Neural crest cell (in vitro differentiated cells): ENCODE data around the gene BRD3OS. TPM values are rescaled to one million over a fixed set of nuclear protein-coding genes. Genes with fewer than 3 reads are reported as not detected.
A peak's percentile ranks its signal among the peaks of the same experiment; 100 is the strongest.

ENCODE experiments used
- DNase-seq: peaks from one replicate; pipeline ENCODE4 v3.0.0; 2021; ENCODE audit warnings: low read depth, mixed read lengths, low spot score
- H3K27ac Mint-ChIP-seq: one replicate; pipeline ENCODE4 v1.8.0; 2021; ENCODE audit warnings: mild to moderate bottlenecking, mixed read lengths; ENCODE audit not compliant: unreplicated experiment
- H3K27me3 Mint-ChIP-seq: 2 replicates; pipeline ENCODE4 v1.8.0; 2021; ENCODE audit warnings: low read depth, mild to moderate bottlenecking, mixed read lengths
- H3K36me3 Mint-ChIP-seq: 2 replicates; pipeline ENCODE4 v1.8.0; 2021; ENCODE audit warnings: low read depth, mild to moderate bottlenecking, mixed read lengths
- H3K4me1 Mint-ChIP-seq: 2 replicates; pipeline ENCODE4 v1.8.0; 2021; ENCODE audit warnings: mixed read lengths
- H3K4me3 Mint-ChIP-seq: one replicate; pipeline ENCODE4 v1.8.0; 2021; ENCODE audit warnings: mild to moderate bottlenecking, mixed read lengths
- H3K9me3 Mint-ChIP-seq: 2 replicates; pipeline ENCODE4 v1.8.0; 2021; ENCODE audit warnings: mixed read lengths
- total RNA-seq: library from RNA; stranded (reverse); gene quantifications from 2 replicates; pipeline ENCODE4 v1.2.1, GENCODE V29; 2021
- TF ChIP-seq, protein P1 (sequence below): fragments of 200-600 bp; sonication (generic); conservative IDR thresholded peaks from 2 replicates; pipeline ENCODE4 v1.5.0; 2021; ENCODE audit warnings: antibody characterized with exemption, mild to moderate bottlenecking

The BRD3OS gene
- total RNA-seq, 1 donor from 2014 or later: 30.7 TPM

DNA sequence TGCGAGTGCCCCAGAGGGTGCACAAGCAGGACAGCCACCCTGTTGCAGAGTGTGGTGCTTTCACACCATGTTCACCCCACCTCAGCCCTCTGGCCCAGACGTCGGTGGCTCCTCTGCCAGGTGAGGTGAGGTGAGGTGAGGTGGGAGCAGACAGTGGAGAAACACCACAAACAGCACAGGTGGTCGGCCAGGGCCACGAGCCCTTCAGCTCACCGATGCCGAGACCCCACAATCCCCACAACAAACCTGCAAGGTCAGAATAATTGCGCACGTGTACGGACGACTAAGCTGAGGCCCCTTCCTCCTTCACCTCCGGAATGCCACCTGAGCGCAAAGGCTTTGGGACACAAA lies 32.0 kb downstream of the BRD3OS start:
- TF ChIP-seq, protein P1, sequence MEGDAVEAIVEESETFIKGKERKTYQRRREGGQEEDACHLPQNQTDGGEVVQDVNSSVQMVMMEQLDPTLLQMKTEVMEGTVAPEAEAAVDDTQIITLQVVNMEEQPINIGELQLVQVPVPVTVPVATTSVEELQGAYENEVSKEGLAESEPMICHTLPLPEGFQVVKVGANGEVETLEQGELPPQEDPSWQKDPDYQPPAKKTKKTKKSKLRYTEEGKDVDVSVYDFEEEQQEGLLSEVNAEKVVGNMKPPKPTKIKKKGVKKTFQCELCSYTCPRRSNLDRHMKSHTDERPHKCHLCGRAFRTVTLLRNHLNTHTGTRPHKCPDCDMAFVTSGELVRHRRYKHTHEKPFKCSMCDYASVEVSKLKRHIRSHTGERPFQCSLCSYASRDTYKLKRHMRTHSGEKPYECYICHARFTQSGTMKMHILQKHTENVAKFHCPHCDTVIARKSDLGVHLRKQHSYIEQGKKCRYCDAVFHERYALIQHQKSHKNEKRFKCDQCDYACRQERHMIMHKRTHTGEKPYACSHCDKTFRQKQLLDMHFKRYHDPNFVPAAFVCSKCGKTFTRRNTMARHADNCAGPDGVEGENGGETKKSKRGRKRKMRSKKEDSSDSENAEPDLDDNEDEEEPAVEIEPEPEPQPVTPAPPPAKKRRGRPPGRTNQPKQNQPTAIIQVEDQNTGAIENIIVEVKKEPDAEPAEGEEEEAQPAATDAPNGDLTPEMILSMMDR: no peak
- H3K36me3 Mint-ChIP-seq: no peaks in the 10 kb centered on the region
- no peaks in the 10 kb centered on the region for H3K9me3 Mint-ChIP-seq
- H3K4me1 Mint-ChIP-seq: peaks cover 21% of the 10 kb centered on the region
- peak overlapping the region; percentile 62 for H3K27ac Mint-ChIP-seq
- no peaks in the 10 kb centered on the region for H3K27me3 Mint-ChIP-seq
- no peak overlapping the region for H3K4me3 Mint-ChIP-seq
- DNase-seq: no peak

DNA sequence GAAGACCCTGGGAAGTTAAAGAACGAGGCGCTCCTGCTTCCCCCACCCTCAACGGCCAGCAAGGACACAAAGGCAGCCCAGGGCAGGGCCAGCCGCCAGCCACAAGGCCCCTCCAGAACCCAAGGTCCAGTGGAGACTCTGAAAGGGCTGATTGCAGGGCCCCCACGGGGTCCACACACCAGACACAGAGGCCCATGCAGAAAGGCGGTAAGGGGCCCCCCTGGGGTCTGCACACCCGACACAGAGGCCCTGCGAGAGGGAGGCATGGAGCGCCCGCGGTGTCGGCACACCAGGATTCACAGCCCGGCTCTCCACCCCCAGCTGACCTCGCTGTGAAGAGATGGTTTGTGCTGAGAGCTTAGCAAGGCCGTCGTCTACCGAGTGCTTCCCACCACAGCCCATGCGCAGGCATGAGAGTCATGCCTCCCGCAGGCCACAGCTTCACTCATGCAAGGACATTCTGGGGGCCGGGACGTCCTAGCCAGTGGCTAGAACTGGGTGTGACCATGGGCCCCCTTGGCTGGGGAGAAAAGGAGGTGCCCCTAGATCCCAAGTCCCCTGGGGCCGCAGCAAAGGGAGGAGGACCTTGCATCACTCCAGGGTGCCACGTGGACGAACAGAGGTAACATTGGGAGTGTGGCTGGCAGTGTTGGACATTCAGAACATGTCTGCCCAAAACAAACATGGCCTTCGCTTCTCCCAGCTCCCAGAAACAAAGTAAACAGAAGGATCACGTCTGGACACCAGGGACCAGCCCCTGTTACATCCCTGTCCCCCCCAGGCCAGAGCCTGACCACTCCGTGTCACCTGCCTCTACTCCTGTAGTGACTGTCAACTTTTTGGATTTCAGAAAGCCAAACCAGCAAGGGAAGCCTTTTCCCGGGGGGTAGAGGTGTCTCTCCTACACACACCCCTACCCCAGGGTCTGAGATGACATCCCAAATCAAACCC lies 32.7 kb downstream of the BRD3OS start:
- H3K27ac Mint-ChIP-seq: peak overlapping the region; percentile 62
- no peaks in the 10 kb centered on the region for H3K9me3 Mint-ChIP-seq
- TF ChIP-seq, protein P1: no peak
- H3K27me3 Mint-ChIP-seq: no peaks in the 10 kb centered on the region
- H3K36me3 Mint-ChIP-seq: no peaks in the 10 kb centered on the region
- no peak for DNase-seq
- H3K4me1 Mint-ChIP-seq: peaks cover 25% of the 10 kb centered on the region
- no peak overlapping the region for H3K4me3 Mint-ChIP-seq

DNA sequence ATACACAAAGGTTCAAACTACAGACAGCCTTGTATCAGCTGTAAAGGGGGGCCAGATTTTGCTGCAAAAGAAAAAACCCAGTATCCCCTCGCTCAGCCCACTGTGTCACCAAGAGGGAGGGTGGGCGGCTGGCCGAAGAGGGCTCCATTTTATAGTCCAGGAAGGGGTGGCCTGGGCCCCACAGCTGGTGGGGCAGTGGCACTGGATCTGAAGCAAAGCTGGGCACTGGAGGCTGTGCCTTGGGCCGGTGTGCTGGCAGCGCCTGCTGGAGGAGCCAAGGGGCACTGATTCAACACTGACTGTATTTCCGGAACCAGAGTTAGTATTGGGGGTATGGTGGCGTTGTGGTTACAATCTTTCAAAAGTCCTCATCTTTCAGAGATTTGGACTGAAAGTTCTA lies 33.4 kb downstream of the BRD3OS start:
- no peaks in the 10 kb centered on the region for H3K27me3 Mint-ChIP-seq
- peak overlapping the region; percentile 43 for H3K27ac Mint-ChIP-seq
- H3K36me3 Mint-ChIP-seq: no peaks in the 10 kb centered on the region
- H3K9me3 Mint-ChIP-seq: no peaks in the 10 kb centered on the region
- H3K4me1 Mint-ChIP-seq: peaks cover 25% of the 10 kb centered on the region
- peak overlapping the region; percentile 47 for H3K4me3 Mint-ChIP-seq
- DNase-seq: no peak
- TF ChIP-seq, protein P1: no peak

DNA sequence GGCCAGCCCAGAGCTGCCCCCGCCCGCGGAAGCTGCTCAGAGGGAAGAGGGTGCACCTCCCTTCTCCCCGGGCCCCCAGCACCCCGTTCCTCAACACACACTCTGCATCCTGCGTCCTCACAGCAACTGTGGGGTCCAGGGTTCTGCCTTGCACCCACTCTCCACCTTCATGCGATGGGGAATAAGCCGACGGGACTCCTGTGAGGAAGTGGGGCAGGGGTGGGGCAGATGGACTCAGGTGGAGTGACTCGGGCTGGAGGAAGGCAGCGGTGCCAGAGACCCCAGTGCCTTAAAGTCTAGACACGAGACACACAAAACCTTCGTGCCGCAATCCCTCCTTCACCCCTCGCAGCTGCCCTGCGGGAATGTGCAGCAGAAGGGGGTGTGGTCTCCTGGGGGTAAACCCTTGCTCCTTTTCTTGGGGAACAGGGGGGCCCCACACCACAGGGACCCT lies 33.9 kb downstream of the BRD3OS start:
- H3K4me1 Mint-ChIP-seq: peaks cover 25% of the 10 kb centered on the region
- H3K27ac Mint-ChIP-seq: no peak overlapping the region
- H3K27me3 Mint-ChIP-seq: no peaks in the 10 kb centered on the region
- TF ChIP-seq, protein P1: no peak
- no peak for DNase-seq
- no peaks in the 10 kb centered on the region for H3K9me3 Mint-ChIP-seq
- H3K4me3 Mint-ChIP-seq: peak overlapping the region; percentile 47
- no peaks in the 10 kb centered on the region for H3K36me3 Mint-ChIP-seq

DNA sequence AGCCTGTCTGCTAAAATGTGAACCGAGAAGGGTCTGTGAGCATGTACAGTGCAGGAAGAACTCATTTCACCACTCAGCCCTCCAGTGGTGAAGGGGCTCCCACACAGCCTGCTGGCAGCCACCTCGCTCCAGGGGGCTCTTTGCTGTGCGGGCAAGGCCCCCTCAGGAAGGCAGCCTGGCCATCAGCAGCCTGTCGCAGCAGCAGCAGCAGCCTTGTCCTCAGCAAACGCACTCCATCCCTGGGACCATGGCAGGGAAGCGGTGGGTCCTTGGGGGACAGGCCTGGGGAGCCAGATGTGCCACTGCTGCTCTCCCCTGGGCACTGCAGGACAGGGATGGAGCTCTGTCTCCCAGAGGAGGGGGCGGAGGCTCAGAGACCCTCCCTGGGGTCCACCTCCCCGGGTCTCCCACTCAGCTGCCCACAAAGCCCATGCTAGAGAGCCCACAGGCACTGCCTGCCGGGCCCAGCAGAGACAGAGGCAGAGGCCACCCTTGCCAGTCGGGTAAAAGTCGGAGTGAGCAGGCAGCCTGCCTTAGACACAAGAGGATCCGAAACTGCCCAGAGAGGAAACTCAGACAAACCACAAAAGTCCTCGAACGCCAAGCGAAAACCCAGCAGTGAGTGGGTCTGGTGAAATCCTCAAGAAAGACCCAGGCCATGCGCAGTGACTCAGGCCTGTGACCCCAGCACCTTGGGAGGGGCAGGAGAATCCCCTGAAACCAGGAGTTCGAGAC lies 34.5 kb downstream of the BRD3OS start:
- Mint-ChIP-seq H3K4me1 (peaks cover 25% of the 10 kb centered on the region), H3K27ac (peak overlapping the region; percentile 78), H3K36me3 (no peaks in the 10 kb centered on the region), H3K4me3 (no peak overlapping the region), H3K27me3 (no peaks in the 10 kb centered on the region), H3K9me3 (no peaks in the 10 kb centered on the region)
- DNase-seq: no peak
- TF ChIP-seq, protein P1: no peak
